HEK293 (cell line): ENCODE data around the gene MAN1B1.

Source experiments
- CTCF ChIA-PET: fragments of 350-600 bp; formaldehyde crosslinking; extraction: SDS; loops from one replicate; lab custom pipeline; 2021; ENCODE audit warnings: antibody characterized with exemption; lab: Yijun Ruan, JAX
- POLR2A ChIA-PET: fragments of 300-600 bp; formaldehyde crosslinking; extraction: SDS; loops from one replicate; lab custom pipeline; 2020; ENCODE audit warnings: antibody characterized with exemption, inconsistent platforms; lab: Yijun Ruan, JAX
- H3K27ac ChIP-seq: fragments of 200-500 bp; sonication (Bioruptor generic); 2 replicates; pipeline ENCODE4 v1.5.1; 2014; ENCODE audit warnings: low read depth, low read length, control low read depth, inconsistent platforms; ENCODE audit errors: extremely low read depth
- H3K36me3 ChIP-seq, 2 experiments: fragments of 200-500 bp in 1 of 2; sonication (Bioruptor generic) in 1 of 2; 1 replicate in 1 of 2; 2 replicates in 1 of 2; pipeline ENCODE4 v1.5.1; 2014 to 2017; ENCODE audit warnings: inconsistent platforms in 2 of 2, low read length in 2 of 2; ENCODE audit not compliant: control insufficient read depth in 2 of 2, insufficient read depth in 1 of 2
- H3K4me1 ChIP-seq: fragments of 200-500 bp; sonication (Bioruptor generic); 2 replicates; pipeline ENCODE4 v1.5.1; 2014; ENCODE audit warnings: mild to moderate bottlenecking, low read length, inconsistent platforms; ENCODE audit not compliant: control insufficient read depth, insufficient read depth
- H3K4me3 ChIP-seq: 2 replicates; pipeline ENCODE4 v1.5.1; 2011; ENCODE audit warnings: low read depth, mild to moderate bottlenecking, control low read depth, low read length, moderate library complexity
- H3K9me3 ChIP-seq: fragments of 200-500 bp; sonication (Bioruptor generic); 2 replicates; pipeline ENCODE4 v1.5.1; 2014; ENCODE audit warnings: low read depth, low read length, inconsistent platforms; ENCODE audit not compliant: control insufficient read depth, insufficient read depth
- GLIS1 ChIP-seq: fragments of 450-650 bp; formaldehyde crosslinking; IDR thresholded peaks from 2 replicates; pipeline ENCODE4 v1.5.1; 2016; ENCODE audit warnings: missing biosample characterization, missing genetic modification characterization
- MEIS1 ChIP-seq: sonication (generic); formaldehyde crosslinking; IDR thresholded peaks from 2 replicates; pipeline ENCODE4 v1.8.1; 2022; ENCODE audit warnings: missing genetic modification reagents, mild to moderate bottlenecking, borderline replicate concordance
- MYNN ChIP-seq: fragments of 450-650 bp; formaldehyde crosslinking; IDR thresholded peaks from 2 replicates; pipeline ENCODE4 v1.5.1; 2016; ENCODE audit warnings: missing biosample characterization, missing genetic modification characterization, borderline replicate concordance
- SCRT2 ChIP-seq: fragments of 450-650 bp; formaldehyde crosslinking; IDR thresholded peaks from 2 replicates; pipeline ENCODE4 v1.5.1; 2016; ENCODE audit warnings: missing biosample characterization, missing genetic modification characterization
- TRIM28 ChIP-seq: IDR thresholded peaks from 2 replicates; pipeline ENCODE4 v1.6.1; 2011; ENCODE audit warnings: low read length, control low read depth, borderline replicate concordance
- ZBTB8A ChIP-seq: fragments of 450-650 bp; formaldehyde crosslinking; IDR thresholded peaks from 2 replicates; pipeline ENCODE4 v1.5.1; 2016; ENCODE audit warnings: missing biosample characterization, missing genetic modification characterization
- ZFP69B ChIP-seq: fragments of 450-650 bp; formaldehyde crosslinking; IDR thresholded peaks from 2 replicates; pipeline ENCODE4 v1.5.1; 2016; ENCODE audit warnings: missing biosample characterization, missing genetic modification characterization
- ZIC2 ChIP-seq: fragments of 450-650 bp; formaldehyde crosslinking; IDR thresholded peaks from 2 replicates; pipeline ENCODE4 v1.5.1; 2016; ENCODE audit warnings: missing biosample characterization, missing genetic modification characterization
- ZNF121 ChIP-seq: fragments of 450-650 bp; formaldehyde crosslinking; IDR thresholded peaks from 2 replicates; pipeline ENCODE4 v1.5.1; 2016; ENCODE audit warnings: missing biosample characterization, missing genetic modification characterization
- ZNF140 ChIP-seq: fragments of 450-650 bp; formaldehyde crosslinking; IDR thresholded peaks from 2 replicates; pipeline ENCODE4 v1.5.1; 2016; ENCODE audit warnings: missing biosample characterization, missing genetic modification characterization
- ZNF174 ChIP-seq: fragments of 450-650 bp; formaldehyde crosslinking; IDR thresholded peaks from 2 replicates; pipeline ENCODE4 v1.5.0; 2017; ENCODE audit warnings: missing biosample characterization, mild to moderate bottlenecking, missing genetic modification characterization
- ZNF19 ChIP-seq: fragments of 450-650 bp; formaldehyde crosslinking; IDR thresholded peaks from 2 replicates; pipeline ENCODE4; 2016; ENCODE audit warnings: missing biosample characterization, missing genetic modification characterization, low read depth
- ZNF2 ChIP-seq: fragments of 450-650 bp; formaldehyde crosslinking; IDR thresholded peaks from 2 replicates; pipeline ENCODE4 v1.5.1; 2016; ENCODE audit warnings: missing biosample characterization, missing genetic modification characterization
- ZNF423 ChIP-seq: fragments of 450-650 bp; formaldehyde crosslinking; IDR thresholded peaks from 2 replicates; pipeline ENCODE4 v1.5.1; 2016; ENCODE audit warnings: missing biosample characterization, missing genetic modification characterization
- ZNF600 ChIP-seq: fragments of 450-650 bp; formaldehyde crosslinking; IDR thresholded peaks from 2 replicates; pipeline ENCODE4 v1.5.1; 2016; ENCODE audit warnings: missing biosample characterization, missing genetic modification characterization
- ZNF626 ChIP-seq: fragments of 450-650 bp; sonication (Bioruptor Pico); formaldehyde crosslinking; IDR thresholded peaks from 2 replicates; pipeline ENCODE4 v1.5.1; 2018; ENCODE audit warnings: missing biosample characterization, missing genetic modification characterization, inconsistent platforms
- ZNF76 ChIP-seq: fragments of 450-650 bp; formaldehyde crosslinking; IDR thresholded peaks from 2 replicates; pipeline ENCODE4; 2016; ENCODE audit warnings: low read depth, missing biosample characterization, missing genetic modification characterization, borderline replicate concordance
- ZNF768 ChIP-seq: fragments of 450-650 bp; formaldehyde crosslinking; IDR thresholded peaks from 2 replicates; pipeline ENCODE4 v1.5.1; 2018; ENCODE audit warnings: missing biosample characterization, mild to moderate bottlenecking, missing genetic modification characterization
- TF ChIP-seq, protein P1 (sequence below): fragments of 450-650 bp; formaldehyde crosslinking; IDR thresholded peaks from 2 replicates; pipeline ENCODE4 v1.5.1; 2016; ENCODE audit warnings: missing biosample characterization, missing genetic modification characterization
- TF ChIP-seq, protein P2 (sequence below): fragments of 450-650 bp; formaldehyde crosslinking; IDR thresholded peaks from 2 replicates; pipeline ENCODE4 v1.5.1; 2016; ENCODE audit warnings: missing biosample characterization, missing genetic modification characterization
- TF ChIP-seq, protein P3 (sequence below): fragments of 450-650 bp; formaldehyde crosslinking; IDR thresholded peaks from 2 replicates; pipeline ENCODE4; 2016; ENCODE audit warnings: missing biosample characterization, missing genetic modification characterization

MAN1B1 gene

DNA sequence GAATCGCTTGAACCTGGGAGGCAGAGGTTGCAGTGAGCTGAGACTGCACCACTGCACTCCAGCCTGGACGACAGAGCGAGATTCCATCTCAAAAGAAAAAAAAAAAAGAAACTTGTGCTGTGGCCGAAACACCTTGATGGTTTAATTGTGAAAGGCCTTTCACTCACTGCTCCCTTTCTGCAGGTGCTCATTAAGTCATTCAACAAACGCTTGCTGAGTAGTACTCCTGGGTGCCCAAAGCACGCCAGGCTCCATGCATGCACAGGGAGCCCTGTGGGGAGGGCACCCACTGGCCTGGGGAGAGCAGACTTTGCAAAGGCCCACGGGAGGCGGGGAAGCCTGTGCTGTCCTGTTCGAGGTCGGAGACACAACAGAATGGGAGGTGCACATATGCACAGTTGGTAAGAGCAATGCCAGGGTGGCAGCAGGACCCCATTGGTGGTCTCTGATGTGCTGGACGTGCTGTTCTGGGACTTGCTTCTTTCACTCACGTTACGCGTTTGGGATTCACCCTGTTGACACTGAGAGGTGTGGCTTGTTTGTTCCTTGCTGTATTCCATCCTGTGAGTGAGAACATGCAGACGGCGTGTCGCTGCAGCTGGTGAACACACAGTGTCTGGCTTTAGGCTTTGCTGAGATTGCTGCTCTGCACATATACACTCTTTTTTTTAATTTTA lies 29.9 kb upstream of the MAN1B1 start:
- ChIA-PET POLR2A (interaction anchor here (0.9 to 1.8 kb wide), 3 partner anchors 10 to 144 kb away, joined by 3 to 6 read pairs (median 5); partner anchors contain the start of genes MAN1B1 and TPRN), CTCF (interaction anchor here (0.6 to 10.1 kb wide), 5 partner anchors 9 to 299 kb away, joined by 3 to 166 read pairs (median 12); partner anchors contain the start of genes NPDC1 and SAPCD2)

DNA sequence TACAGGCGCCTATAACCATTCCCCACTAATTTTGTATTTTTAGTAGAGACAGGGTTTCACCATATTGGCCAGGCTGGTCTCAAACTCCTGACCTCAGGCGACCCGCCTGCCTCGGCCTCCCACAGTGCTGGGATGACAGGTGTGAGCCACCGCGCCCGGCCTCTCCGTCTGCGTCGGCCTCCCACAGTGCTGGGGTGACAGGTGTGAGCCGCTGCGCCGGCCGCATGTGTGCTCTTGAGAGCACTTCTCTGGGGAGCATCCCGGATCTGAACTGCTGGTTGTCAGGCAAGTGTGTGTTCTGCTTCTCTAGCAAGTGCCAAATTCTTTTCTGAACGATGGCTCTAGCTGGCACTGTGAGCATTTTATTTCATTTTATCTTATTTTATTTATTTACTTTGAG lies 29.2 kb upstream of the MAN1B1 start:
- H3K36me3 ChIP-seq: no peaks in the 10 kb centered on the region
- no peak overlapping the region for H3K4me3 ChIP-seq
- POLR2A ChIA-PET: interaction anchor here (1.8 kb wide), 1 partner anchor 11 kb away, joined by 5 read pairs; no protein-coding TSS in a partner anchor
- H3K4me1 ChIP-seq: no peaks in the 10 kb centered on the region
- H3K27ac ChIP-seq: no peak overlapping the region
- CTCF ChIA-PET: interaction anchor here (0.6 to 10.1 kb wide), 4 partner anchors 9 to 156 kb away, joined by 3 to 166 read pairs (median 36); partner anchors contain the start of genes NPDC1 and SAPCD2
- H3K9me3 ChIP-seq: no peaks in the 10 kb centered on the region
- TF ChIP-seq GLIS1 (tag by site-specific recombination) (peak; percentile 30; the same call in 1 of the 2 replicates), ZNF2 (tag by site-specific recombination) (peak; percentile 78), MEIS1 (CRISPR knock-in tag) (no peak), TRIM28 (no peak)
- TF ChIP-seq, protein P1, sequence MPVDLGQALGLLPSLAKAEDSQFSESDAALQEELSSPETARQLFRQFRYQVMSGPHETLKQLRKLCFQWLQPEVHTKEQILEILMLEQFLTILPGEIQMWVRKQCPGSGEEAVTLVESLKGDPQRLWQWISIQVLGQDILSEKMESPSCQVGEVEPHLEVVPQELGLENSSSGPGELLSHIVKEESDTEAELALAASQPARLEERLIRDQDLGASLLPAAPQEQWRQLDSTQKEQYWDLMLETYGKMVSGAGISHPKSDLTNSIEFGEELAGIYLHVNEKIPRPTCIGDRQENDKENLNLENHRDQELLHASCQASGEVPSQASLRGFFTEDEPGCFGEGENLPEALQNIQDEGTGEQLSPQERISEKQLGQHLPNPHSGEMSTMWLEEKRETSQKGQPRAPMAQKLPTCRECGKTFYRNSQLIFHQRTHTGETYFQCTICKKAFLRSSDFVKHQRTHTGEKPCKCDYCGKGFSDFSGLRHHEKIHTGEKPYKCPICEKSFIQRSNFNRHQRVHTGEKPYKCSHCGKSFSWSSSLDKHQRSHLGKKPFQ (tag by site-specific recombination): peak; percentile 56; the same call in 1 of the 2 replicates

More for the DNA sequence above, 29.9 kb upstream of the MAN1B1 start:
- H3K4me3 ChIP-seq: no peak overlapping the region
- no peaks in the 10 kb centered on the region for H3K36me3 ChIP-seq
- H3K9me3 ChIP-seq: no peaks in the 10 kb centered on the region
- H3K27ac ChIP-seq: no peak overlapping the region
- H3K4me1 ChIP-seq: no peaks in the 10 kb centered on the region
- TF ChIP-seq ZNF76 (tag by site-specific recombination) (no peak), ZNF600 (tag by site-specific recombination) (peak; percentile 79)
- TF ChIP-seq, protein P2, sequence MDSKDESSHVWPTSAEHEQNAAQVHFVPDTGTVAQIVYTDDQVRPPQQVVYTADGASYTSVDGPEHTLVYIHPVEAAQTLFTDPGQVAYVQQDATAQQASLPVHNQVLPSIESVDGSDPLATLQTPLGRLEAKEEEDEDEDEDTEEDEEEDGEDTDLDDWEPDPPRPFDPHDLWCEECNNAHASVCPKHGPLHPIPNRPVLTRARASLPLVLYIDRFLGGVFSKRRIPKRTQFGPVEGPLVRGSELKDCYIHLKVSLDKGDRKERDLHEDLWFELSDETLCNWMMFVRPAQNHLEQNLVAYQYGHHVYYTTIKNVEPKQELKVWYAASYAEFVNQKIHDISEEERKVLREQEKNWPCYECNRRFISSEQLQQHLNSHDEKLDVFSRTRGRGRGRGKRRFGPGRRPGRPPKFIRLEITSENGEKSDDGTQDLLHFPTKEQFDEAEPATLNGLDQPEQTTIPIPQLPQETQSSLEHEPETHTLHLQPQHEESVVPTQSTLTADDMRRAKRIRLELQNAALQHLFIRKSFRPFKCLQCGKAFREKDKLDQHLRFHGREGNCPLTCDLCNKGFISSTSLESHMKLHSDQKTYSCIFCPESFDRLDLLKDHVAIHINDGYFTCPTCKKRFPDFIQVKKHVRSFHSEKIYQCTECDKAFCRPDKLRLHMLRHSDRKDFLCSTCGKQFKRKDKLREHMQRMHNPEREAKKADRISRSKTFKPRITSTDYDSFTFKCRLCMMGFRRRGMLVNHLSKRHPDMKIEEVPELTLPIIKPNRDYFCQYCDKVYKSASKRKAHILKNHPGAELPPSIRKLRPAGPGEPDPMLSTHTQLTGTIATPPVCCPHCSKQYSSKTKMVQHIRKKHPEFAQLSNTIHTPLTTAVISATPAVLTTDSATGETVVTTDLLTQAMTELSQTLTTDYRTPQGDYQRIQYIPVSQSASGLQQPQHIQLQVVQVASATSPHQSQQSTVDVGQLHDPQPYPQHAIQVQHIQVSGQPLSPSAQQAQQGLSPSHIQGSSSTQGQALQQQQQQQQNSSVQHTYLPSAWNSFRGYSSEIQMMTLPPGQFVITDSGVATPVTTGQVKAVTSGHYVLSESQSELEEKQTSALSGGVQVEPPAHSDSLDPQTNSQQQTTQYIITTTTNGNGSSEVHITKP: 0 out of 2 replicates have a peak, but pooled peaks have one; percentile 1

DNA sequence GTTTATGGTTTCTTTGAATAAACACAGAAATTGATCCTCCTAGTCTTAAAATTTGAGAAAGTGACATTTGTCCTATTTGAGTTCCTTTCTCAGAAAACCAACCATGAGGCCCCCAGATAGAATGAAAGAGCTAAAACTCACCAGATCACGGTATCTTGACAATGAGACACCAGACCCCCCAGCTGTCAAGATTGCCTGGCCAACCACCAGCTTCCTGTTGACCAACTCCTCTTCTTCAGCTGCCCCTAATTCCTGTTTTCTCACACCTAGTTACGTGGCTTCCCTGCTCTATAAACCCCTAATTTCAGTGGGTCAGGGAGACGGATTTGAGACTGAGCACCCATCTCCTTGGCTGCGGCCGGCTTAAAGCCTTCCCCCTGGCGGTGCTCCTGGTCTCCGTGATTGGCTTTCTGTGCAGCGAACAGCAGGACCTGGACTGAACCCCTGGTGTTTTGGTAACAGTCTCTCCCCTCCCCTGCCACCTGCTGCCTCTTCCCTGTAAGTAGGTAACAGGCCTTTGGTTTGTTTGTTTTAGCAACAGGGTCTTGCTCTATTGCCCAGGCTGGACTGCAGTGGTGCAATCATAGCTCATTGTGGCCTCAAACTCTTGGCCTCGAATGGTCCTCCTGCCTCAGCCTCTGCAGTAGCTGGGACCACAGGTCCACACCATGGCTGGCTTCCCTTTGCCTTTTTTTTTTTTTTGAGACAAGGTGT lies 28.1 kb upstream of the MAN1B1 start:
- CTCF ChIA-PET: interaction anchor here (0.6 to 10.1 kb wide), 10 partner anchors 9 to 371 kb away, joined by 3 to 166 read pairs (median 4); partner anchors contain the start of genes NPDC1 and SAPCD2
- TF ChIP-seq ZNF121 (peak; percentile 95), MYNN (tag by site-specific recombination) (no peak), ZNF140 (tag by site-specific recombination) (no peak), ZNF174 (tag by site-specific recombination) (no peak), ZNF768 (tag by site-specific recombination) (no peak), ZNF19 (no peak), SCRT2 (peak; percentile 83), ZNF423 (tag by site-specific recombination) (0 out of 2 replicates have a peak, but pooled peaks have one; percentile 37), ZBTB8A (tag by site-specific recombination) (no peak), ZNF626 (tag by site-specific recombination) (no peak), ZIC2 (peak; percentile 90), ZFP69B (no peak)
- TF ChIP-seq, protein P3, sequence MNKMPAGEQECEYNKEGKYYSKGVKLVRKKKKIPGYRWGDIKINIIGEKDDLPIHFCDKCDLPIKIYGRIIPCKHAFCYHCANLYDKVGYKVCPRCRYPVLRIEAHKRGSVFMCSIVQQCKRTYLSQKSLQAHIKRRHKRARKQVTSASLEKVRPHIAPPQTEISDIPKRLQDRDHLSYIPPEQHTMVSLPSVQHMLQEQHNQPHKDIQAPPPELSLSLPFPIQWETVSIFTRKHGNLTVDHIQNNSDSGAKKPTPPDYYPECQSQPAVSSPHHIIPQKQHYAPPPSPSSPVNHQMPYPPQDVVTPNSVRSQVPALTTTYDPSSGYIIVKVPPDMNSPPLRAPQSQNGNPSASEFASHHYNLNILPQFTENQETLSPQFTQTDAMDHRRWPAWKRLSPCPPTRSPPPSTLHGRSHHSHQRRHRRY: no peak

More for the DNA sequence above, 28.1 kb upstream of the MAN1B1 start:
- H3K9me3 ChIP-seq: no peaks in the 10 kb centered on the region
- no peaks in the 10 kb centered on the region for H3K36me3 ChIP-seq
- POLR2A ChIA-PET: interaction anchor here (0.9 to 1.8 kb wide), 4 partner anchors 9 to 182 kb away, joined by 3 to 5 read pairs (median 4); partner anchors contain the start of gene TUBB4B
- no peaks in the 10 kb centered on the region for H3K4me1 ChIP-seq
- no peak overlapping the region for H3K27ac ChIP-seq
- no peak overlapping the region for H3K4me3 ChIP-seq
